Calu3 (cell line): ENCODE measurements around the gene OSBP2. TPM values are rescaled to one million over a fixed set of nuclear protein-coding genes. Genes with fewer than 3 reads are reported as not detected.

Experiments used
- BruUV-seq: library from RNA; stranded (reverse); fragments of 400-500 nt; replicated peaks from 2 replicates; lab custom pipeline; 2021; lab: Mats Ljungman, UMichigan
- CTCF ChIA-PET: fragments of 300-600 bp; sonication (Branson Sonifier 250); formaldehyde crosslinking; loops from one replicate; lab custom pipeline; 2022; ENCODE audit warnings: antibody characterized with exemption; lab: Charles Lee
- DNase-seq: peaks from one replicate; pipeline ENCODE4 v3.0.0; 2022
- H3K27ac Mint-ChIP-seq: one replicate; pipeline ENCODE4 v1.8.0; 2022; ENCODE audit warnings: mixed read lengths; ENCODE audit not compliant: unreplicated experiment
- H3K27me3 Mint-ChIP-seq: one replicate; pipeline ENCODE4 v1.8.0; 2022; ENCODE audit warnings: mixed read lengths; ENCODE audit not compliant: unreplicated experiment
- H3K36me3 Mint-ChIP-seq: one replicate; pipeline ENCODE4 v1.8.0; 2022; ENCODE audit warnings: mild to moderate bottlenecking, moderate library complexity, mixed read lengths; ENCODE audit not compliant: insufficient read depth, unreplicated experiment
- H3K4me1 Mint-ChIP-seq: one replicate; pipeline ENCODE4 v1.8.0; 2022; ENCODE audit warnings: mild to moderate bottlenecking, low read depth, mixed read lengths; ENCODE audit not compliant: unreplicated experiment
- H3K4me3 Mint-ChIP-seq: one replicate; pipeline ENCODE4 v1.8.0; 2022; ENCODE audit warnings: mild to moderate bottlenecking, low read depth, moderate library complexity, mixed read lengths; ENCODE audit not compliant: unreplicated experiment
- H3K9me3 Mint-ChIP-seq: one replicate; pipeline ENCODE4 v1.8.0; 2022; ENCODE audit warnings: low read depth, mixed read lengths; ENCODE audit not compliant: unreplicated experiment
- intact Hi-C: fragments of 100-400 bp; cut with micrococcal nuclease; formaldehyde crosslinking; loops from one replicate; pipeline ENCODE4 v1.10.0; 2022; ENCODE audit not compliant: unreplicated experiment
- total RNA-seq: library from RNA; stranded (reverse); gene quantifications from 2 replicates; pipeline ENCODE4 v1.2.3, GENCODE V29; 2022
- TF ChIP-seq, protein P1 (sequence below): fragments of 200-600 bp; IDR thresholded peaks from one replicate; pipeline ENCODE4 v1.8.0; 2022; ENCODE audit warnings: antibody characterized with exemption; ENCODE audit not compliant: unreplicated experiment

Gene OSBP2
- total RNA-seq, 1 experiment from 2014 or later, result 5.2 TPM

DNA sequence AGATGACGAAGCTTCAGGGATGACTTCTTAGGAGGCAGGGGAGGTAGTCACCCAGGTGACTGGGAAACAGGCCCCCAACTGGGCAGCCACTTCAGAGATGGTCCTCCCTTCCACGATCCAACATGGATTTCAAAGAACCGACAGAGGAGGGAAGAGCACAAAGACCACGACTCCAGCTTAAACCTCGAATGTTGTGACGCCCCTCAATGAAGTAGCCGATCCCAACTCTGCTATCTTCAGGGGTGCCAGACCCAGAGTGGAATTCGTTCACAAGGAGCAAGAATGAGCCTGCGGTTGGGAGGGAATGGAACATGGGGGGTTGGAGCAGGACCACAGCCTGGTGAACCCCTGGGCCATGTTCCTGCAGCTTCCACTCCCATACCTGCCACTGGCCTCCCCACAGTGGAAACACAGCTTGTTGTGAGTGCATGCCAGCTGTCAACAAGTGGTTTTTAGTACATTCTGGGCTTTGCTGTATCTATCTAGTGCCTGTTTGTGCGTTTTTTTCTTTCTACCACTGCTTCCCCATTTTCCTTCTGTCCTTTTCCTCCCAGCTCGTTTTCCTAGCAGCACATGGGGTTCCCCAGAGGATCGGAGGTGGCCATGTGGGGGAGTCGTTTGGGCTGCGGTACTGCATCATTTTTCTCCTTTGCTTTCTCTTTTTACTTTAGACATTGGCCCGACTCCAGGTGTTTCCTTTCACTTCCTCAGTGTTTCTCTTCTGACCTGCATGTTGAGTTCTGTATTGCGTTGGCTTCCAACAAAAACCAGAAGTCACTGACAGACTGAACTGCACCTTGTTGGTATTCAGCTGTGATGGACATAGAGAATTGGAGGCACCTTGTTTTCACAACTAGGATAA is 208.1 kb downstream of the OSBP2 start:
- TF ChIP-seq, protein P1, sequence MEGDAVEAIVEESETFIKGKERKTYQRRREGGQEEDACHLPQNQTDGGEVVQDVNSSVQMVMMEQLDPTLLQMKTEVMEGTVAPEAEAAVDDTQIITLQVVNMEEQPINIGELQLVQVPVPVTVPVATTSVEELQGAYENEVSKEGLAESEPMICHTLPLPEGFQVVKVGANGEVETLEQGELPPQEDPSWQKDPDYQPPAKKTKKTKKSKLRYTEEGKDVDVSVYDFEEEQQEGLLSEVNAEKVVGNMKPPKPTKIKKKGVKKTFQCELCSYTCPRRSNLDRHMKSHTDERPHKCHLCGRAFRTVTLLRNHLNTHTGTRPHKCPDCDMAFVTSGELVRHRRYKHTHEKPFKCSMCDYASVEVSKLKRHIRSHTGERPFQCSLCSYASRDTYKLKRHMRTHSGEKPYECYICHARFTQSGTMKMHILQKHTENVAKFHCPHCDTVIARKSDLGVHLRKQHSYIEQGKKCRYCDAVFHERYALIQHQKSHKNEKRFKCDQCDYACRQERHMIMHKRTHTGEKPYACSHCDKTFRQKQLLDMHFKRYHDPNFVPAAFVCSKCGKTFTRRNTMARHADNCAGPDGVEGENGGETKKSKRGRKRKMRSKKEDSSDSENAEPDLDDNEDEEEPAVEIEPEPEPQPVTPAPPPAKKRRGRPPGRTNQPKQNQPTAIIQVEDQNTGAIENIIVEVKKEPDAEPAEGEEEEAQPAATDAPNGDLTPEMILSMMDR, result no peak
- H3K27ac Mint-ChIP-seq, result no peak overlapping the region
- H3K27me3 Mint-ChIP-seq, result no peaks in the 10 kb centered on the region
- peaks cover 6% of the 10 kb centered on the region for H3K36me3 Mint-ChIP-seq
- intact Hi-C loops, result no loop called here
- BruUV-seq, result no TSS peak
- no peak for DNase-seq
- H3K4me3 Mint-ChIP-seq, result no peak overlapping the region
- CTCF ChIA-PET, result no interaction called here
- no peaks in the 10 kb centered on the region for H3K9me3 Mint-ChIP-seq
- H3K4me1 Mint-ChIP-seq, result no peaks in the 10 kb centered on the region

DNA sequence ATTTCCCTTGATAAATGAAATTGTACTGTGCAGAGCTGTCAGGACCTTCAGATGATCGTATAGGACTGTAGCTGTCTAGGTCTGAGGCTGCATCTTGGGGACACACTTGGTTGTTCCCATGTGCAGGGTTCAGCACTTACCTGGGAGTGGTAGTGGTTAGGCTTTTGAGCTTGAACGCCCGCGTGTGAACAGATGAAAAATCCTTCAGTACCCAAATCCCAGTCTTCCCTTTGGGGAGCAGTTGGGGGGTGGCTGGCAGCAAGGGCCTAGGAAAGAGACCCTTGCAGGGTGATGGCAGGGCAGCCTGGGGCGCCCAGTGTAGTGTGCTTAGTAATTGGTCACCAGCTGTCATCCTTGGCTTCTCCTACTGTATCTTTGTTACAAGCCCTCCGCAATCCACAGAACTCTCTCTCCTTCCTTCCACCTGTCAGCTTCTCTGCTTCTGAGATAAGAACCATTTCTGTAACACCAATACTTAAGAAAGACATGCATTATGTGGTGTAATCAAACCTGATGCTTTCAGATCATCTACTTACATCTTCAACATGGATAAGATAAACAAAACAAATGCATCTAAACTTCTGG is 209.3 kb downstream of the OSBP2 start:
- TF ChIP-seq, protein P1, result no peak
- no peaks in the 10 kb centered on the region for H3K9me3 Mint-ChIP-seq
- DNase-seq, result no peak
- no peak overlapping the region for H3K27ac Mint-ChIP-seq
- intact Hi-C loops, result no loop called here
- no peak overlapping the region for H3K4me3 Mint-ChIP-seq
- H3K36me3 Mint-ChIP-seq, result peaks cover 6% of the 10 kb centered on the region
- no peaks in the 10 kb centered on the region for H3K27me3 Mint-ChIP-seq
- H3K4me1 Mint-ChIP-seq, result no peaks in the 10 kb centered on the region
- BruUV-seq, result no TSS peak
- CTCF ChIA-PET, result no interaction called here

DNA sequence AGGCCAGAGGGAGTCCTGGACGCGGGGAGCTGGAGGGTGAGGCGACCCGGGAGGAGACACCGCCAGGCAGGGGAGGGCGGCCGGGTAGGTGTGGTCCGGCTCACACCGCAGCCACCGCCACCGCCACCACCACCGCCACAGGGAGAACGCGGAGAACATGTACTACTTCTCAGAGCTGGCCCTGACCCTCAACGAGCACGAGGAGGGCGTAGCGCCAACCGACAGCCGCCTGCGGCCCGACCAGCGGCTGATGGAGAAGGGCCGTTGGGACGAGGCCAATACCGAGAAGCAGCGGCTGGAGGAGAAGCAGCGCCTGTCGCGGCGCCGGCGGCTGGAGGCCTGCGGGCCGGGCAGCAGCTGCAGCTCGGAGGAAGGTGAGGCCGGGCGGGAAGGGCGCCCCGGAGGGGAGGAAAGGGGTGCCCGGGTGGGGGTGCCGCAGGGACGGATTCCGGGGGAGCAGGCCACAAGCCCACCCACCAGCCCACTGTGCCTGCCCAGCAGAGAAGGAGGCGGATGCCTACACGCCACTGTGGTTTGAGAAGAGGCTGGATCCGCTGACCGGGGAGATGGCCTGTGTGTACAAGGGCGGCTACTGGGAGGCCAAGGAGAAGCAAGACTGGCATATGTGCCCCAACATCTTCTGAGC is 211.1 kb downstream of the OSBP2 start:
- intact Hi-C loops, result no loop called here
- H3K9me3 Mint-ChIP-seq, result no peaks in the 10 kb centered on the region
- DNase-seq, result no peak
- H3K27ac Mint-ChIP-seq, result no peak overlapping the region
- TF ChIP-seq, protein P1, result no peak
- BruUV-seq, result no TSS peak
- peaks cover 6% of the 10 kb centered on the region for H3K36me3 Mint-ChIP-seq
- no peak overlapping the region for H3K4me3 Mint-ChIP-seq
- H3K27me3 Mint-ChIP-seq, result no peaks in the 10 kb centered on the region
- no peaks in the 10 kb centered on the region for H3K4me1 Mint-ChIP-seq
- CTCF ChIA-PET, result no interaction called here

DNA sequence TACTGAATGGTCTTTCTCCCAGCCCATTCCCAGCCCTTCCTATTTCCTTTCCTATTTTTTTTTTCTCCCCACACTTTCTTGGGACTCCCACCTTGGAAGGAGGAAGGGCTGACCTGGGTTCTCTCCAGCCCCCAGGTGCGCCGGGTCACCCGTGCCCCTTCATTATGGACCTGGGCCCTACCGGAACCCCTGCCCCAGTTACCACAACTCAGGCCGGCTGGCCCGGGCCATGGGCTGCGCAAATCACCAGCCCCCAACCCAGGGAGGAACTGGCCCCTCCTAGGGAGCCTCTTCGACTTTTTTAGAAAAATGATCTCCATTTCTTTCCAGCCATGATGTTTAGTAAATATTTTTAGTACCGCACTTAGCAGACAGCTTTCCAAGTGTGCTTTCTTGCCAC is 211.7 kb downstream of the OSBP2 start:
- CTCF ChIA-PET, result no interaction called here
- Mint-ChIP-seq H3K4me1 (no peaks in the 10 kb centered on the region), H3K4me3 (no peak overlapping the region), H3K9me3 (no peaks in the 10 kb centered on the region), H3K36me3 (peaks cover 6% of the 10 kb centered on the region), H3K27me3 (no peaks in the 10 kb centered on the region), H3K27ac (no peak overlapping the region)
- intact Hi-C loops, result no loop called here
- no TSS peak for BruUV-seq
- TF ChIP-seq, protein P1, result no peak
- DNase-seq, result no peak
